H1 (cell line): Measurements from ENCODE around the gene ZYX.

Experiments used
- POLR2A ChIP-seq, 2 experiments: IDR thresholded peaks; 1 replicate in 1 of 2; 2 replicates in 1 of 2; pipeline ENCODE4 v1.6.1; 2011; ENCODE audit warnings: low read depth in 2 of 2, low read length in 2 of 2, mild to moderate bottlenecking in 2 of 2; ENCODE audit errors: control extremely low read depth in 1 of 2
- TF ChIP-seq, protein P1 (sequence below): IDR thresholded peaks from 2 replicates; pipeline ENCODE4 v1.6.1; 2012; ENCODE audit warnings: inconsistent platforms

DNA sequence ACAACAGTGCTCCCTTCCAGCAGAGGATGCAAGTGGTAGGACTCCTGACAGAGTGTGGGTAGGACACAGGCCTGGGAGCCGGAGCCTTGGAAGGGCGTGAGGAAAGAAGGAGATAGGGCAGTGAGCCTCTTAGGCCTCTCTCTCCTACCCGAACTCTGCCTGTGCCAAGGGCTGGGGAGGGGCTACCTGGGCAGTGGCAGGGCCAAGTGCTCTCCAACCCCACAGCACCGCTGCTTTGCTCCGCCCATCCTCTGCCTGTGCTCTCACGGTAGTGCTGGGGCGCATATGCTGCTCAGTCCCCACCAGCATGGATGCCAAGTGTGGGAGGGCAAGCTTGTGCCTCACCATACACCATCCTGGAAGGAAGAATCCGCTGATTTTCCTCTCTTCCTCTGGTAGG is 26.2 kb upstream of the ZYX start:
- TF ChIP-seq POLR2A (IDR thresholded peaks at IDR 0.05; ENCODE audit: control extremely low read depth in 1 of 2, low read depth in 2 of 2, low read length in 2 of 2), result no peak
- TF ChIP-seq, protein P1, sequence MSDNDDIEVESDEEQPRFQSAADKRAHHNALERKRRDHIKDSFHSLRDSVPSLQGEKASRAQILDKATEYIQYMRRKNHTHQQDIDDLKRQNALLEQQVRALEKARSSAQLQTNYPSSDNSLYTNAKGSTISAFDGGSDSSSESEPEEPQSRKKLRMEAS, result no peak
